NCI-H345 treated with DMSO at 0.1 percent for 48 hours (cell line): ENCODE measurements around the gene SPACDR.
A peak's percentile ranks its signal among the peaks of the same experiment; 100 is the strongest.

ENCODE experiments used
- DNase-seq: peaks from one replicate; lab custom pipeline; 2025; ENCODE audit not compliant: unreplicated experiment; lab: John Stamatoyannopoulos, UW

The SPACDR gene

GRCh38 chr7:100437150-100438100, 26.6 kb downstream of the SPACDR start:
- no peak for DNase-seq

GRCh38 chr7:100435401-100436304, 28.4 kb downstream of the SPACDR start:
- no peak for DNase-seq

DNA sequence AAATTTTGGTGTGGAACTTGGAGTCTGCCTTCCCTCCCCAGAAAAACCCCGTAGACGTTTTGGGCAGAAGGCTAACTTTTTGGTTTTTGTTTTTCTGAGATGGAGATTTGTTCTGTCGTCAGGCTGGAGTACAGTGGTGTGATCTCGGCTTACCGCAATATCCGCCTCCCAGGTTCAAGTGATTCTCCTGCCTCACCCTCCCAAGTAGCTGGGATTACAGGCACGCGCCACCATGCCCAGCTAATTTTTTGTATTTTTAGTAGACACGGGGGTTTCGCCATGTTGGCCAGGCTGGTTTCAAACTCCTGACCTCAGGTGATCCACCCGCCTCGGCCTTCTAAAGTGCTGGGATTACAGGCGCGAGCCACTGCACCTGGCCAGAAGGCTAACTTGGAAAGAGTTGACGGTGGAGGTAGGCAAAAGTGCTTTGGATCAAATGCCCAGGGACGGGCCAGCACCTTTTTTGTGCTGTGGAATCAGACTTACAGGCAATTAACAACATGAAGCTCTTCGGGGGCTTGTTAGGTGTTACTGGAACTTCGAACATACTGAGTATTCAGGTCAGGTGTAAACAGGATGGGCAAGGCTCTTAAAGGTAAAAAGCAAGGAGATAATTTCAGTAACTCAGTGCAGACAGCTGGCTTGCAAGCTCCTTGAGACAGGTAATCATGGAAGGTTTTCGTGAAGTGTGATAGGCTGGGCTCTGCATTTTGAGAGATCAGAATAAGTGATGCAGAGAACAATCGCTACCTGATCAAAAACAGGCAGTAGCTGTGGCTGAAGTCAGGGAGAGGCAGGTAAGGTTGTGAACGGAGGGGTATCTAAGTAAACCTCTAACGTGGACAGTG, 29.5 kb downstream of the SPACDR start:
- no peak for DNase-seq

DNA sequence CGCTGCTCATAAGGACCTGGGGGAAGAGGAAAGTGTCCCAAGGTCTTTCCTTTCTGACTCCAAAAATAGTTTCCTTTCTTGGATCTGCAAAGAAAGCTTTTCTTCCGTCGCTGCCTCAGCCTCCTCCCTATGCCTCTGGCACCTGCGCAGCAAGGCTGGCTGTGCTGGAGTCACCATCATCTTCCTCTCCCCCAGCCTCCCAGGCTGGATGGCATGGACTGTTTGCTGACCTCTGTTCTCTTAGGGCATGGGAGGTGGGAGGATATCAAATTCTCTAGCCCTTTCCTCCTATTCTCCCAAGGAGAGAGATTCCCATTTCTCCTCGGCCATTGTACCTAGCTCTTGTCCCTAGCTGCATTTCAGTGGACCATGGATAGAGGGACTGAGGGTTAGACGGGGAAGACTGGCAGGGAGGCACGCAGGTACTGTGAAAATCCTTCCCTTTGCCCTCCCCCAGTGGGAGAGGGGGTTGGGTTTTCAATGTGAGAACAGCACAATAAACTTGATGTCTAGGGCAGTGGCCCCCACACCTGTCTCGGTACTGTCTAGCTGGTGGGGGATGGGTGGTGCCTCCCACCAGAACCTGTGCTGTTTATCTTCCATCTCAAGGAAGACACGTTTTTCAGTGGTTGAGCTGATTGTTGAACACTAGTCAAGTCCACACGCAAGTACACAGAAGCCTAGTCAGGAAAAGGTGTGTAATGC, 30.3 kb downstream of the SPACDR start:
- DNase-seq, result no peak

- no peak for DNase-seq
Observed at GRCh38 chr7:100433276-100433591, 30.8 kb downstream of the SPACDR start.

DNA sequence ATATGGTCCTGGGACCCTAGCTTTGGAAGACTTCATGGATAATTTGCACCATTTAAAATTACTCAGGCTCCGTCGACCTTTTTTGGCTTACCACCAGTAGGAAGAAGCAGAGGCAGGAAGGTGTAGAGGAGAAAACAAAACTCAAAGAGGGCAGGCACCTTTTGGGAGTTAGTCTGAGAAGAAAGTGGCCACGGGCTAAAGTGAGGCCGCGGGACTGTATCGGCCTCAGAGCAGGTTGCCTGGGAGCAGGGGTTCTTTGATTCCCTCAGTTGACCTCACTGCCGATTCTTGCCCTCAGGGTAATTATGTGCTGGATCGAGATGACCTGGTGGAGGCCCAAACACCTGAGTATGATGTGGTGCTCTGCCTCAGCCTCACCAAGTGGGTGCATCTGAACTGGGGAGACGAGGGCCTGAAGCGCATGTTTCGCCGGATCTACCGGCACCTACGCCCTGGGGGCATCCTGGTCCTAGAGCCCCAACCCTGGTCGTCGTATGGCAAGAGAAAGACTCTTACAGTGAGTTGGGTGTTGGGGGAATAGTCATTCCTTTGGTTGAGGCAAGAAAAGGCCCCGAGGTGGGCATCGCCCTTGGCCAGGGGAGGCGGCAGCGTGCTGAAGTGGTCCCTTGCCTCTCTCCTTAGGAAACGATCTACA, 31.3 kb downstream of the SPACDR start:
- DNase-seq, result no peak

- DNase-seq, result no peak
Observed at GRCh38 chr7:100432053-100432452, 32.0 kb downstream of the SPACDR start.

DNA sequence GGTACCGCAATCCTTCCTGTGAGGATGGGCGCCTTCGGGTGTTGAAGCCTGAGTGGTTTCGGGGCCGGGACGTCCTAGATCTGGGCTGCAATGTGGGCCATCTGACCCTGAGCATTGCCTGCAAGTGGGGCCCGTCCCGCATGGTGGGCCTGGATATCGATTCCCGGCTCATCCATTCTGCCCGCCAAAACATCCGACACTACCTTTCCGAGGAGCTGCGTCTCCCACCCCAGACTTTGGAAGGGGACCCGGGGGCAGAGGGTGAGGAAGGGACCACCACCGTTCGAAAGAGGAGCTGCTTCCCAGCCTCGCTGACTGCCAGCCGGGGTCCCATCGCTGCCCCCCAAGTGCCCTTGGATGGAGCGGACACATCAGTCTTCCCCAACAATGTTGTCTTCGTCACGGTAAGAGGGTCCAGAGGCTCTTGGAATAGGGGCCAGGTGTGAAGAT, 32.7 kb downstream of the SPACDR start:
- DNase-seq, result no peak

- DNase-seq, result no peak
Observed at GRCh38 chr7:100430493-100431285, 33.4 kb downstream of the SPACDR start.

DNA sequence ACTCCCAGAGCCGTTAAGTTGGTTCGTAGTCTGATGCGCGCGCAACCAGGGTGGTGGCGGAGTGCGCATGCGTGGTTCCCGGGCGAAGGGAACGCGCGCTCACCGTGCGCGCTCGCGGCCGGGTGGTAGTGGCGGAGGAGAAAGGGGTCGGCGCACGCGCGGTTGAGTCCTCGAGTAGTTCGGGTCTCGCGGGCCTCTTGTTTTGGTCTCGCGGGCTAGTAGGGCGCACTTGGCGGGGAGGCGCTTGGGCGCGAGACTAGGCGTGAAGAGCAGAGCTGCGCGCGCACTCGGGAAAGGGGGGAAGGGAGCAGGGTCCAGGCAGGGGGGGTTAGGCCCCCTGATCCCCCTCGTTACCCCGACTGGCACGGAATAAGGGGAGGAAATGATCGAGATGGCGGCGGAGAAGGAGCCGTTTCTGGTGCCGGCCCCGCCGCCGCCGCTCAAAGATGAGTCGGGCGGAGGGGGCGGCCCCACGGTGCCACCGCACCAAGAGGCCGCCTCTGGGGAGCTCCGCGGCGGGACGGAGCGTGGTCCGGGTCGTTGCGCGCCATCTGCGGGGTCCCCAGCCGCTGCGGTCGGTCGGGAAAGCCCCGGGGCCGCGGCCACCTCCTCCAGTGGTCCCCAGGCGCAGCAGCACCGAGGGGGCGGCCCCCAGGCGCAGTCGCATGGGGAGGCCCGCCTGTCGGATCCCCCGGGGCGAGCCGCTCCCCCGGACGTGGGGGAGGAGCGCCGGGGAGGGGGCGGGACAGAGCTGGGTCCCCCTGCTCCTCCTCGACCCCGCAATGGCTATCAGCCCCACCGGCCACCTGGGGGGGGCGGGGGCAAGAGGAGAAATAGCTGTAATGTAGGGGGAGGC, 34.2 kb downstream of the SPACDR start, which contains the start of gene MEPCE:
MEPCE (plus strand) TSS at position 195 of the 856 bp plus-strand sequence; CDS start at position 383, 188 bp downstream.
- peak; percentile 94 for DNase-seq

DNA sequence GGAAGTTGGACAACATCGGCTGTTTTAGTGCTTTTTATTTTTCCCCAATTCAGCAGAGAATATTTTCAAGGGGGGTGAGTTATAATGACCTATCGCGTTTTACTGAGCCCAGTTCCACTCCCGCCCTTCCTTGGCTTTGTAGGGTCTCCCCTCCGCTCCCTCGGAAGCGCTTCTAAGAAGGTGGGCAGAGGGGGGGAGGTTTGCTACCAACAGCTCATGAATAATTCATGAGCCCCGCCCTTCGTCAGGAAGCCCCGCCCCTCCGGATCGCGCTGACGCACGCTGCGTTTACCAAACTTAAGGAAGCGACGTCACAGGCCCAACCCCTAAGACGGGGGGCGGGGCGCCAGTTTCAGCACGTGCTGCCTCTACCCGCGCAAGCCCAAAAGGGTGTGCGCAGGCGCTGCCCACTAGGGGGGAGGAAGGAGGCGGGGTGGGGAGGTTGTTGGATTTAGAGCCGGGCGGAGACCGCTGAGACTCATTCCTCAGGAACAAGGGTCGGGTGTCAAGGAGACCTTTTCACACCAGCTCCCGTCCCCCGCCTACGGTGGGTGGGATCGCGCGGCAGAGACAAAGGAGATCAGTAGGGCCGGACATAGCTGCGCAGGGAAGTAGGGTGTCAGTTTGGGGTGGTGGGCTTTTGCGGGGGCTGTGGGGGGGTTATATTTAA, 35.0 kb downstream of the SPACDR start:
- peak; percentile 93 for DNase-seq

- peak; percentile 94 for DNase-seq
Observed at GRCh38 chr7:100428199-100428966, 35.7 kb downstream of the SPACDR start, which contains the start of gene ZCWPW1. ZCWPW1 (minus strand) TSS chr7:100428703; CDS start chr7:100420649, 8,054 bp downstream.

- DNase-seq, result no peak
Observed at GRCh38 chr7:100427762-100428198, 36.3 kb downstream of the SPACDR start.

DNA sequence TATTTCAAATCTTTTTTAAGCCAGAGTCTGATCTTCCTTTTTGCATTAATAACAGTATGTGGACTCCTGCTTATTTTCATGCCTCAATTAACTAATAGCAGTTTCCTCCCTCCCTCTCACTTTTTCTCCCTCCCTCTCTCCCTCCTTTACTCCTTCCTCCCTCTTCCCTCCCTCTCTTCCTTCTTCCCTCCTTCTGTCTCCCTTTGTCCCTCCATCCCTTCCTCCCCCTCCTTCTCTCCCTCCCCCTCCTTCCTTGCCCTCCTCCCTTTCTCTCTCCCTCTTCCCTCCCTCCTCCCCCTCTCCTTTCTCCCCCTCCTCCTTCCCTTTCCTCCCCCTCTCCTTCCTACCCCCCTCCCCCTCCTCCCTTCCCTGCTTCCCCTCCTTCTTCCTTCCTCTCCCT, 37.5 kb downstream of the SPACDR start:
- DNase-seq, result no peak

GRCh38 chr7:100425347-100425746, 38.7 kb downstream of the SPACDR start:
- no peak for DNase-seq

- no peak for DNase-seq
Observed at GRCh38 chr7:100423315-100423714, 40.7 kb downstream of the SPACDR start.
